Measurements from ENCODE around the gene PDK4.
"Not testable (repeated sequence)": the region's sequence is repeated elsewhere in the genome, so short reads cannot be mapped to it uniquely, and the experiment has no call there.

Gene PDK4

DNA sequence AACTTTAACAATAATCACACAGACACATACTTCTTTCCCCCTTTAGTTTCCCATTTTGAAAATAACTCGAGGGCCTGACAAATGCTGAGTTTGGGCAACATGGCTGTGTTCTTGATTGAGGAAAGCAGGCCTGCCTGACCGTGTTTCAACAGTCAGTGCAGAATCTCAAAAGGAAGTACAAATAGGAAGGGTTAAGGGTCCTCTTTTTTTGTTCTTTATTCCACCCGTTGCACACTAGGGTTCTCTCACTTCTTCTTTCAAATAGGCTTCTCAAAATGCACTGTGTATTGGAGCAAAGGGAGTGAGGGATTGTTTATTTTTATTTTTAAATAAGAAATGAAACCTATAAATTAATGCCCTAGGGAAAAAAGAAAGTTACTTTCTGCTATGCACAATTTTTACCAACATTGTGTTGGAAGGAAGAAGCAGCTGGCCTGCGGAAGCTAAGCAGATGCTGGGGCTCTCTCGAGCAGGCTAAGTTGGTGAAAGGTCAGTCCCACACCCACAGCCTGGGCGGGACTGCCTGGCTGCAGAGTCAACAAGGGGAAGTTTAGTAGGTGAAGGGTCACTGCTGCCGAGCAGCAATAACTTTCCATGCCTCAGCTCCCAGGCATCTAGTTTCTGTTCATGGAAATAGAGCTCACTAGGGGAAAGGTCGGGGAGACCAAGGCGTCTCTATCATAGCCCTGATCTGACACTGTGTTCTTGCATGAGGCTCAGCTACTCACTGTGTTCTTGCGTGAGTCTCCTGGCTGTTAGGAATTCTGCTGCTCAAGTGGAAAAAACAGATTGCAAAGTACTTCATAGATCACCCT, 12.2 kb upstream of the PDK4 start:
- ChIA-PET CTCF (interaction anchor here (0.9 to 2.5 kb wide), 5 partner anchors 12 to 97 kb away, joined by 3 to 9 read pairs (median 4); no protein-coding TSS in a partner anchor), POLR2A (no interaction called here)
- DNase-seq (ENCODE audit: extremely low spot score): peak; percentile 75
- TF ChIP-seq, protein P1, sequence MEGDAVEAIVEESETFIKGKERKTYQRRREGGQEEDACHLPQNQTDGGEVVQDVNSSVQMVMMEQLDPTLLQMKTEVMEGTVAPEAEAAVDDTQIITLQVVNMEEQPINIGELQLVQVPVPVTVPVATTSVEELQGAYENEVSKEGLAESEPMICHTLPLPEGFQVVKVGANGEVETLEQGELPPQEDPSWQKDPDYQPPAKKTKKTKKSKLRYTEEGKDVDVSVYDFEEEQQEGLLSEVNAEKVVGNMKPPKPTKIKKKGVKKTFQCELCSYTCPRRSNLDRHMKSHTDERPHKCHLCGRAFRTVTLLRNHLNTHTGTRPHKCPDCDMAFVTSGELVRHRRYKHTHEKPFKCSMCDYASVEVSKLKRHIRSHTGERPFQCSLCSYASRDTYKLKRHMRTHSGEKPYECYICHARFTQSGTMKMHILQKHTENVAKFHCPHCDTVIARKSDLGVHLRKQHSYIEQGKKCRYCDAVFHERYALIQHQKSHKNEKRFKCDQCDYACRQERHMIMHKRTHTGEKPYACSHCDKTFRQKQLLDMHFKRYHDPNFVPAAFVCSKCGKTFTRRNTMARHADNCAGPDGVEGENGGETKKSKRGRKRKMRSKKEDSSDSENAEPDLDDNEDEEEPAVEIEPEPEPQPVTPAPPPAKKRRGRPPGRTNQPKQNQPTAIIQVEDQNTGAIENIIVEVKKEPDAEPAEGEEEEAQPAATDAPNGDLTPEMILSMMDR (IDR thresholded peaks at IDR 0.05; ENCODE audit: control extremely low read depth, extremely low read depth, low read depth, missing control alignments): no peak

DNA sequence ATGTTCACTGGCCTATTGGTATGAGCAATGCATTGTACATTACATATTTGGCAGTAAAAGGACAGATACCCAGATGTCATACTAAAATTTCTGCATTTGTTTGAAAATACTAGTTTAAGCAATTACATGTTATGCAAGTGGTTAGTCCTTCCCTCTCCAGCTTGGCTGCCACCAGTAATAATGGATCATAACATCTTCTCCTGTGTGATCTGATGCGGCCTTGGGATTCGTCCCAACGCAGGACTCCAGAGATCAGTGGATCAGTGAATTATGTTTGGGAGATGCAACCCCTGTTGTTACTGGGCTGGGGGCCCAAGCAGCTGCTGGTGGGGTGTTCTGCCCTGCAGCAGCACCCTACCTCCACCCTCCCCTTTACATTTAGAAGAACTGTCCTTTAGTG, 11.2 kb upstream of the PDK4 start:
- DNase-seq (ENCODE audit: extremely low spot score): no peak
- ChIA-PET POLR2A (no interaction called here), CTCF (interaction anchor here (0.9 to 2.5 kb wide), 3 partner anchors 13 to 96 kb away, joined by 3 to 9 read pairs (median 6); no protein-coding TSS in a partner anchor)
- TF ChIP-seq, protein P1 (IDR thresholded peaks at IDR 0.05; ENCODE audit: control extremely low read depth, extremely low read depth, low read depth, missing control alignments): no peak

DNA sequence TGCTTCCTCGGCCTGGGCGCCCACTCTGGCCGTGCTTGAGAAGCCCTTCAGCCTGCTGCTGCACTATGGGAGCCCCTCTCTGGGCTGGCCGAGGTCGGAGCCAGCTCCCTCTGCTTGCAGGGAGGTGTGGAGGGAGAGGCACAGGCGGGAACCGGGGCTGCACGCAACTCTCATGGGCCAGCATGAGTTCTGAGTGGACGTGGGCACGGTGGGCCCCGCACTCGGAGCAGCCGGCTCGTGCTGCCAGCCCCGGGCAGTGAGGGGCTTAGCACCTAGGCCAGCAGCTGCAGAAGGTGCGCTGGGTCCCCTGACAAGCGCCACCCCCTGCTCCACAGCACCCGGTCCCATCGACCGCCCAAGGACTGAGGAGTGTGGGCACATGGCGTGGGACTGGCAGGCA, 9.0 kb upstream of the PDK4 start:
- TF ChIP-seq, protein P1 (IDR thresholded peaks at IDR 0.05; ENCODE audit: control extremely low read depth, extremely low read depth, low read depth, missing control alignments): no peak
- POLR2A ChIA-PET: no interaction called here
- CTCF ChIA-PET: interaction anchor here (0.9 kb wide), 1 partner anchor 85 kb away, joined by 3 read pairs; no protein-coding TSS in a partner anchor
- no peak for DNase-seq (ENCODE audit: extremely low spot score)

DNA sequence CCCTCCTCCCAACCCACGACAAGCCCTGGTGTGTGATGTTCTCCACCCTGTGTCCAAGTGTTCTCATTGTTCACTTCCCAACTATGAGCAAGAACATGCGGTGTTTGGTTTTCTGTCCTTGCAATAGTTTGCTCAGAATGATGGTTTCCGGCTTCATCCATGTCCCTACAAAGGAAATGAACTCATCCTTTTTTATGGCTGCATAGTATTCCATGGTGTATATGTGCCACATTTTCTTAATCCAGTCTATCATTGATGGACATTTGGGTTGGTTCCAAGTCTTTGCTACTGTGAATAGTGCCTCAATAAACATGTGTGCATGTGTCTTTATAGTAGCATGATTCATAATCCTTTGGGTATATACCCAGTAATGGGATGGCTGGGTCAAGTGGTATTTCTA, 8.5 kb upstream of the PDK4 start:
- DNase-seq (ENCODE audit: extremely low spot score); POLR2A ChIA-PET; CTCF ChIA-PET: not testable (repeated sequence)

DNA sequence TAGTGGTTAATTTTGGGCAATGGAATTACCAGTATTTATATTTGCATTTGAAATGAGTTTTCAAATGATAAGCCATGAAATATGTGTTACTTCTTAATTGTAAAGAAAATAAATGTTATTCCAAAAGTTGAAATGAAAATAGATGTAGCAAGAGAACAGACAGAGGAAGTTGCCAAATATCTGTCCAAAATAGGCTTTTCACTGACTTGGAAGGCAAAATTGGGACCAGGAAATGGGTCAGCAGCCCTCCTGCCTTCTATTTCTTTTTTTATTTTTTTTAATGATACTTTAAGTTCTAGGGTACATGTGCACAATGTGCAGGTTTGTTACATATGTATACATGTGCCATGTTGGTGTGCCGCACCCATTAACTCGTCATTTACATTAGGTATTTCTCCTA, 8.1 kb upstream of the PDK4 start:
- POLR2A ChIA-PET; DNase-seq (ENCODE audit: extremely low spot score): not testable (repeated sequence)

DNA sequence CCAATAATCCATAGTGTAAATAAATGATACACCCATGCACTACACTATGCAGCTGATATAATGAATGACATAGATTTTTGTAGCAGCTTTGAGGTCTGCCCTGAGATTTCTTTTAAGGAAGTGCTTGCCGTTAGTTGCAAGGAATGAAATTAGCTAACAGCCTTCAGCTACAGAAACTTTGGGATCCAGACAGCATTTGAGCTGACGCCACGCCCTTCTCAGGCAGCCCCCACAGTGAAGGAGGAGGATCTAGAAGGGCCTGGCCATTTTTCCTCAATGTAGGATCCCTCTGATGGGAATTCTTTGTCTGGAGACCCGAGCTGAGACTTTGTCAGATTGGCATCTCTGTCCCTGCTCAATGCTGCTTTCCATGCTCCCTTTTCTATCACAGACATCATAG, 6.1 kb upstream of the PDK4 start:
- CTCF ChIA-PET: interaction anchor here (1.6 kb wide), 1 partner anchor 10 kb away, joined by 4 read pairs; no protein-coding TSS in a partner anchor
- POLR2A ChIA-PET: no interaction called here
- DNase-seq (ENCODE audit: extremely low spot score): no peak
- TF ChIP-seq, protein P1 (IDR thresholded peaks at IDR 0.05; ENCODE audit: control extremely low read depth, extremely low read depth, low read depth, missing control alignments): no peak

More for the DNA sequence above, 8.1 kb upstream of the PDK4 start:
- CTCF ChIA-PET: not testable (repeated sequence)

DNA sequence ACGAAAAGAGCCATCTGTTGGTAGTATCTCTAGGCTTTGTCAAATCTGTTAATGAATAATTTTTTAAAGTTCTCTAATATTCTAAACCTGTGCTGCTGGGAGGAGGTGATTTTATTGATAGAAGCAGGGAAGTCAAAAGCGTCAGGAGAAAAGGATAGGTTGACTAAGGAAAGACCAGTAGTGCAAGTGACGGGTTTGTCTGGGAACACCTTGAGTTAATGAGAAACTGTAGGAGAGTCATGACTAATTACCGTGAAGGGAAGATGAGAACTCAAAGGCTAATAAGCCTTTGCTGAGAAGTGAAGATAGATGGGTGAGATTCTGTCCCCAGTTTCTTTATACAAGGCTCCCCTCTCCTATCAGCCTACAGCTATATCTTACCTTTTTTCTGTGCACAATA, 5.0 kb upstream of the PDK4 start:
- TF ChIP-seq, protein P1 (IDR thresholded peaks at IDR 0.05; ENCODE audit: control extremely low read depth, extremely low read depth, low read depth, missing control alignments): no peak
- DNase-seq (ENCODE audit: extremely low spot score): no peak
- ChIA-PET POLR2A (no interaction called here), CTCF (no interaction called here)

All from GM10248 (cell line).